Measurements from ENCODE around the gene RNASE13. TPM values are rescaled to one million over a fixed set of nuclear protein-coding genes. Genes with fewer than 3 reads are reported as not detected.

The RNASE13 gene, protein sequence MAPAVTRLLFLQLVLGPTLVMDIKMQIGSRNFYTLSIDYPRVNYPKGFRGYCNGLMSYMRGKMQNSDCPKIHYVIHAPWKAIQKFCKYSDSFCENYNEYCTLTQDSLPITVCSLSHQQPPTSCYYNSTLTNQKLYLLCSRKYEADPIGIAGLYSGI
- not detected in 2 replicates for polyA plus RNA-seq (2011; rRNA removed)
- not detected in 2 replicates for polyA minus RNA-seq (2011; rRNA and poly(A)+ RNA removed)

DNA sequence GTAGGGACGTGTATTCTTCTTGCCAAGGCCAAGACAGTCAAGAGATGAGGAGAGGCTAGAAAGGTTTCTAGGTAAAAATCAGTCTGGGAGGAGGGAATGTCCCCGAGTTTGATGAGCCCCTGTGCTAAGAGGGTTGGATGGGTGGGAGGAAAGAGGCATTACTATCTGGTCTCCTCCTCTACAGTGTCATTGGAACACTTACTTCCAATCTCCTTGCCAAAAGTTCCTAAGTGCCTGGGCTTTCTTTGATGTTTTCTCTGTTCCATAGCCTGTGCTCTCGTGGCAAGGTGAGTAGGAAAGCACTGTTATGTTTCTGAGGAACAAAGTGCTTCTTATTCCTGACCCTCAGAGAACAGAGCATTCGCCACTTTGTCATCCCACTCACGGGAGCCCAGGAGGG lies at the start of gene RNASE13:
Gene RNASE13 (minus strand): TSS at position 101 of the 400 bp plus-strand sequence. CDS start 519 bp downstream, outside the sequence.
- TF ChIP-seq, protein P1, sequence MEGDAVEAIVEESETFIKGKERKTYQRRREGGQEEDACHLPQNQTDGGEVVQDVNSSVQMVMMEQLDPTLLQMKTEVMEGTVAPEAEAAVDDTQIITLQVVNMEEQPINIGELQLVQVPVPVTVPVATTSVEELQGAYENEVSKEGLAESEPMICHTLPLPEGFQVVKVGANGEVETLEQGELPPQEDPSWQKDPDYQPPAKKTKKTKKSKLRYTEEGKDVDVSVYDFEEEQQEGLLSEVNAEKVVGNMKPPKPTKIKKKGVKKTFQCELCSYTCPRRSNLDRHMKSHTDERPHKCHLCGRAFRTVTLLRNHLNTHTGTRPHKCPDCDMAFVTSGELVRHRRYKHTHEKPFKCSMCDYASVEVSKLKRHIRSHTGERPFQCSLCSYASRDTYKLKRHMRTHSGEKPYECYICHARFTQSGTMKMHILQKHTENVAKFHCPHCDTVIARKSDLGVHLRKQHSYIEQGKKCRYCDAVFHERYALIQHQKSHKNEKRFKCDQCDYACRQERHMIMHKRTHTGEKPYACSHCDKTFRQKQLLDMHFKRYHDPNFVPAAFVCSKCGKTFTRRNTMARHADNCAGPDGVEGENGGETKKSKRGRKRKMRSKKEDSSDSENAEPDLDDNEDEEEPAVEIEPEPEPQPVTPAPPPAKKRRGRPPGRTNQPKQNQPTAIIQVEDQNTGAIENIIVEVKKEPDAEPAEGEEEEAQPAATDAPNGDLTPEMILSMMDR (IDR thresholded peaks at IDR 0.05; ENCODE audit: insufficient read depth, low read depth, low read length): no peak
- no peak within 1 kb of the TSS for H3K4me3 ChIP-seq (ENCODE audit: low read depth, low read length)
- CTCF ChIA-PET: interaction anchor here (1.0 to 5.6 kb wide), 4 partner anchors 10 to 58 kb away, joined by 3 to 29 read pairs (median 14); no protein-coding TSS in a partner anchor
- POLR2A ChIA-PET: no interaction called here
- DNase-seq (ENCODE audit: low read depth): no peak
- no peaks in the 10 kb centered on the region for H3K36me3 ChIP-seq (ENCODE audit: control insufficient read depth, insufficient read depth, low read length)
- H3K27me3 ChIP-seq (ENCODE audit: control insufficient read depth, insufficient read depth, low read length): peaks cover 14% of the 10 kb centered on the region

DNA sequence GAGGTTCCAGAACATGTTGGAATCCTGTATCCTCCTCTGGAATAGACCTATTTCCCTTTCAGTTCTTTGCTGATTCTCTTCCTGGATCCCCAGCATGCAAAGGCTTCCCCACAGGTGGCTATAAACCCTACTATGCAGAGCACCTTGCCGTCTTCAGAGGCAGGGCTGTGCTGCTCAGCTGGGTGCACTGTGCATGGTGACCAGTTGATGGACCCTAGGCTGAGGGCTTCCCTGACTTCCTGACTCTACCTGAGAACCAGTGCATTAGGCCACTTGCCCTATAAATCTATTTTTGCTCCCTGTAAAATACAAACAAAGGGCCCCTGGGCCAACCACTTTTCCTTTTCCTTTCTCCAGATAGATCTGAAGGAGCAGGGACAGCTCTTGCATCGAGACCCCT lies 49.8 kb upstream of the RNASE13 start:
- no peak for DNase-seq (ENCODE audit: low read depth)
- H3K36me3 ChIP-seq (ENCODE audit: control insufficient read depth, insufficient read depth, low read length): peaks cover 38% of the 10 kb centered on the region
- no peaks in the 10 kb centered on the region for H3K27me3 ChIP-seq (ENCODE audit: control insufficient read depth, insufficient read depth, low read length)
- TF ChIP-seq, protein P1 (IDR thresholded peaks at IDR 0.05; ENCODE audit: insufficient read depth, low read depth, low read length): no peak
- no peak overlapping the region for H3K4me3 ChIP-seq (ENCODE audit: low read depth, low read length)
- CTCF ChIA-PET: interaction anchor here (0.7 to 2.2 kb wide), 7 partner anchors 8 to 113 kb away, joined by 3 to 20 read pairs (median 4); partner anchors contain the start of gene ARHGEF40
- POLR2A ChIA-PET: no interaction called here

DNA sequence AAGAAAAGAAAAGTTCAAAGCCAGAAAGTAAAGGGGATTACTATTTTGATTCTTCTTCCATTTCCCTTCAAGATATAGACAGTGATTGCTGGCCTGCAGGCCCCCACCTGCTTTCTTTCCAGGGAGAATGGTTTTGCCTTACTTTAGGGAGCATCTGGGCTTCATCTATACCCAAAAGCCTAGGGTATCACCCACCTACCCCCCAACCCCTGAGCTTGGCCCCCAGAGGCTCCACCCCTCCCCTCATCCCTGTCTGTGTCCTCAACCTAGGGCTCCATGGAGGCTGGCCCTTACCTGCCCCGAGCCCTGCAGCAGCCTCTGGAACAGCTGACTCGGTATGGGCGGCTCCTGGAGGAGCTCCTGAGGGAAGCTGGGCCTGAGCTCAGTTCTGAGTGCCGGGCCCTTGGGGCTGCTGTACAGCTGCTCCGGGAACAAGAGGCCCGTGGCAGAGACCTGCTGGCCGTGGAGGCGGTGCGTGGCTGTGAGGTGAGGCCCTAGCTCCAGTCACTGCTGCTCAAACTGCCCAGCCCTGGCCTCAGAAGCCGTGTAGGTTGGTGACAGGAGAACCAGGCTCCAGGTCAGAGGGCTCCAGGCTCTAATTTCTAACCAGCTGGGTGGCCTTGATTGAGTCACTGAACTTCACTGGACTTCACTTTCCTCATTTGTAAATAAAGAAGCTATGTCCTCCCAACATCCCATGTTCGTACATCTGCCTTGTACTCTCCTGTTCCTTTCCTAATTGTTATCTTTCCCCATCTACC lies 49.1 kb upstream of the RNASE13 start:
- TF ChIP-seq, protein P1 (IDR thresholded peaks at IDR 0.05; ENCODE audit: insufficient read depth, low read depth, low read length): no peak
- H3K4me3 ChIP-seq (ENCODE audit: low read depth, low read length): no peak overlapping the region
- CTCF ChIA-PET: interaction anchor here (0.7 to 2.2 kb wide), 8 partner anchors 9 to 113 kb away, joined by 3 to 20 read pairs (median 4); partner anchors contain the start of gene ARHGEF40
- POLR2A ChIA-PET: no interaction called here
- H3K36me3 ChIP-seq (ENCODE audit: control insufficient read depth, insufficient read depth, low read length): peaks cover 39% of the 10 kb centered on the region
- DNase-seq (ENCODE audit: low read depth): no peak
- H3K27me3 ChIP-seq (ENCODE audit: control insufficient read depth, insufficient read depth, low read length): no peaks in the 10 kb centered on the region

DNA sequence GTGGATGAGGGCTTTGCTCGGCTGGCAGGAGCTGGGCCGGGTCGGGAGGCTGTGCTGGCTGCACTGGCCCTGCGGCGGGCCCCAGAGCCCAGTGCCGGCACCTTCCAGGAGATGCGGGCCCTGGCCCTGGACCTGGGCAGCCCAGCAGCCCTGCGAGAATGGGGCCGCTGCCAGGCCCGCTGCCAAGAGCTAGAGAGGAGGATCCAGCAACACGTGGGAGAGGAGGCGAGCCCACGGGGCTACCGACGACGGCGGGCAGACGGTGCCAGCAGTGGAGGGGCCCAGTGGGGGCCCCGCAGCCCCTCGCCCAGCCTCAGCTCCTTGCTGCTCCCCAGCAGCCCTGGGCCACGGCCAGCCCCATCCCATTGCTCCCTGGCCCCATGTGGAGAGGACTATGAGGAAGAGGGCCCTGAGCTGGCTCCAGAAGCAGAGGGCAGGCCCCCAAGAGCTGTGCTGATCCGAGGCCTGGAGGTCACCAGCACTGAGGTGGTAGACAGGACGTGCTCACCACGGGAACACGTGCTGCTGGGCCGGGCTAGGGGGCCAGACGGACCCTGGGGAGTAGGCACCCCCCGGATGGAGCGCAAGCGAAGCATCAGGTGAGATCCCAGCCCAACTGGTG lies 47.0 kb upstream of the RNASE13 start:
- no peaks in the 10 kb centered on the region for H3K27me3 ChIP-seq (ENCODE audit: control insufficient read depth, insufficient read depth, low read length)
- ChIA-PET CTCF (interaction anchor here (1.3 to 6.1 kb wide), 2 partner anchors 11 to 67 kb away, joined by 3 to 38 read pairs; no protein-coding TSS in a partner anchor), POLR2A (no interaction called here)
- DNase-seq (ENCODE audit: low read depth): no peak
- TF ChIP-seq, protein P1 (IDR thresholded peaks at IDR 0.05; ENCODE audit: insufficient read depth, low read depth, low read length): no peak
- H3K36me3 ChIP-seq (ENCODE audit: control insufficient read depth, insufficient read depth, low read length): peaks cover 49% of the 10 kb centered on the region
- no peak overlapping the region for H3K4me3 ChIP-seq (ENCODE audit: low read depth, low read length)

DNA sequence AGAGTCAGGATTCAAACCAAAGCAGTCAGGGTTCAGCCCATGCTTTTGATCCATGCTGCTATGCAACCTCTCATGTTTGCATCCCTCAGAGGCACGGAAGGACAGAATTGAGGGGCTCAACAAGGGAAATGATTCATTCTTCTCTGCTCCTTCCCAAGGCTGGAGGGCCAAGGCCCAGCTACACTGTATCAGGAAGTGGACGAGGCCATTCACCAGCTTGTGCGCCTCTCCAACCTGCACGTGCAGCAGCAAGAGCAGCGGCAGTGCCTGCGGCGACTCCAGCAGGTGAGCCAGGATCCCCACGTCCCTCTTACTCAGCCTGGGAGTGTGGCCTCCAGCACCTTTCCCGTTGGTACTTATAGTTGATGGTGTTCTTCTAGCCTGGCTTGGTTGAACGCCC lies 44.1 kb upstream of the RNASE13 start:
- Histone ChIP-seq H3K36me3 (ENCODE audit: control insufficient read depth, insufficient read depth, low read length) (peaks cover 67% of the 10 kb centered on the region), H3K27me3 (ENCODE audit: control insufficient read depth, insufficient read depth, low read length) (no peaks in the 10 kb centered on the region), H3K4me3 (ENCODE audit: low read depth, low read length) (no peak overlapping the region)
- TF ChIP-seq, protein P1 (IDR thresholded peaks at IDR 0.05; ENCODE audit: insufficient read depth, low read depth, low read length): no peak
- DNase-seq (ENCODE audit: low read depth): no peak
- ChIA-PET CTCF (interaction anchor here (1.7 to 6.1 kb wide), 3 partner anchors 10 to 14 kb away, joined by 7 to 38 read pairs (median 11); no protein-coding TSS in a partner anchor), POLR2A (no interaction called here)
